ENCODE measurements around the gene UBE2R2.

The UBE2R2 gene

DNA sequence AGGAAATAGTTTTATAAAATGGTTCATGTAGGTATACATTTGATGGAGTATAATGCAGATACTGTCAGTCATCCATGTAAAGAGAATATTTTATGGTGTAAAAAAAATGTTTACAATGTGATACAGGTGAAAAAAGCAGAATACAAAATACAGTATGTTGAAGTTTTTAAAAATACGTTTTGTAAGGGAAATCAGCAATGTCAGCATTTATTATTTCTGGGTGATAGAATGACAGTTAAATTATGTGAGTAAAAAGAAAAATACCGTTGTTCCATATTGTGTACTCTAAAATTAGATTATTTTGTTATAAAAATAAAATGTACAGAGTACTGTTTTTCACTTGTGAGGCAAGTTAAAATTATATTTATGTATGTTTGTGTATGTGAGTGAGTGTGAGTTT is 69.0 kb downstream of the UBE2R2 start:
- no peak for DNase-seq

DNA sequence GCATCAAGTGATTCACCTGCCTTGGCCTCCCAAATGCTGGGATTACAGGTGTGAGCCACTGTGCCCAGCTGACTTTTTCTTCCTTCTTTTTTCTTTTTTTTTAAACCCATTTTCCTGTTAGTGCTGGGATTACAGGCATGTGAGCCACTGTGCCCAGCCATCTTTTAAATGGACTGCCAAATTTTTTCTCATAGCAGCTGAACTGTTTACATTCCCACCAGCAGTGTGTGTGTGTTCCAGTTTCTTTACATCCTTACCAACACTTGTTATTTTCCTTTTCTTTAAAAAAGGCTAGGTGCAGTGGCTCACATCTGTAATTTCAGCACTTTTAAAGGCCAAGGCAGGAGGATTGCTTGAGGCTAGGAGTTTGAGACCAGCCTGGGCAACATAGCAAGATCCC is 76.9 kb downstream of the UBE2R2 start:
- no peak for DNase-seq

DNA sequence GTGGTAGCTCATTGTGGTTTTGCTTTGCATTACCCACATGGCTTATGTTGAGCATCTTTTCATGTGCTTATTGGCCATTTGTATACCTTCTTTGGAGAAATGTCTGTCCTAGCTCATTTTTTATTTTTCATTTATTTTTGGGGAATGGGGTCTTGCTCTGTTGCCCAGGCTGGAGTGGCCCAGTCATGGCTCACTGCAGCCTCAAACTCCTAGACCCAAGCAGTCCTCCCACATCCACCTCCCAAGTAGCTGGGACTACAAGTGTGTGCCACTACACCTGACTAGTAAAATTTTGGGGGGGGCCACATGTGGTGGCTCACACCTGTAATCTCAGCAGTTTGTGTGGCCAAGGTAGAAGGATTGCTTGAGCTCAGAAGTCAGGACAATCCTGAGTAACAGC is 77.4 kb downstream of the UBE2R2 start:
- no peak for DNase-seq

- no peak for DNase-seq
These were observed 86.3 kb downstream of the UBE2R2 start for GRCh38 chr9:33903157-33903780.

- no peak for DNase-seq
These were observed 88.2 kb downstream of the UBE2R2 start for GRCh38 chr9:33905137-33905536.

GRCh38 chr9:33906769-33907168 is 89.8 kb downstream of the UBE2R2 start:
- no peak for DNase-seq

- peak; percentile 26 for DNase-seq
These were observed 90.4 kb downstream of the UBE2R2 start for GRCh38 chr9:33907347-33907746.

DNA sequence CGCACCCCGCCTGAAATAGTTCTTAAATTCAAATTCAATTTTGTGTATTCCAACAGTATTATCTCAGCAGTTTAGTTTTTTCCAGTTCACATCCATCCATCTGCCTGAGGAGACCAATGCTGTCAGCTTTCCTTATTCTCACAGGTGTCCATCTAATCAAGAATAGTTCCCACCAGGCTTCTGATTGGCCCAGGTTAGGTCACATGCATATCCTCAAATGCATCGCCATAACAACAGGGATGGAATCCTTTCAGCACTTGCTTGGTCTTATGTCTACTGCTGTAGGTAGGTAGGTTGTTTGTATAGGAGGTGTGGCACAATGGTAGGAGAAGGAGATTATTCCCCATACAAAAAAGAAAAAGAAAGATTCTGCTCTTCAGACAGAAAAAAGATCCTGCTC is 91.2 kb downstream of the UBE2R2 start:
- no peak for DNase-seq

GRCh38 chr9:33908749-33909148 is 91.8 kb downstream of the UBE2R2 start:
- no peak for DNase-seq

DNA sequence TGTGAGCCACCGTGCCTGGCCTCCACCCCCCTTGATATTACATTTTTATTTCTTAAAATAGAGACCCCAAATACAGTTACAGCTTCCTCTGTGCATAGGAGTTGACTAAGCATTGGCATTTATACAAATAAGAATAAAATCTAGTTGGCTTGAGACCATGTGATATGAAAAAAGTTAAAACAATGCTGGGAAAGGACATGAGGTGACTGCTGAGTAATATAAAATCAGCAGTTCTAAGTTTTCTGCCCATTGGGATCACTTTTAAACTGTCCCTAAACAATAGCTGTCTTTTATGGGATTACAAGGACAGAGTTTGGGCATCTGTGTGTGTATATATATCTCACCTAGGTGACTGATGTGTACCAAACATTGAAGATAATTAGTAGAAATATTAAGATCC is 96.6 kb downstream of the UBE2R2 start:
- no peak for DNase-seq

- DNase-seq = no peak
These were observed 98.1 kb downstream of the UBE2R2 start for GRCh38 chr9:33914887-33915628.

GRCh38 chr9:33917036-33917435 is 100.1 kb downstream of the UBE2R2 start:
- DNase-seq = no peak

DNA sequence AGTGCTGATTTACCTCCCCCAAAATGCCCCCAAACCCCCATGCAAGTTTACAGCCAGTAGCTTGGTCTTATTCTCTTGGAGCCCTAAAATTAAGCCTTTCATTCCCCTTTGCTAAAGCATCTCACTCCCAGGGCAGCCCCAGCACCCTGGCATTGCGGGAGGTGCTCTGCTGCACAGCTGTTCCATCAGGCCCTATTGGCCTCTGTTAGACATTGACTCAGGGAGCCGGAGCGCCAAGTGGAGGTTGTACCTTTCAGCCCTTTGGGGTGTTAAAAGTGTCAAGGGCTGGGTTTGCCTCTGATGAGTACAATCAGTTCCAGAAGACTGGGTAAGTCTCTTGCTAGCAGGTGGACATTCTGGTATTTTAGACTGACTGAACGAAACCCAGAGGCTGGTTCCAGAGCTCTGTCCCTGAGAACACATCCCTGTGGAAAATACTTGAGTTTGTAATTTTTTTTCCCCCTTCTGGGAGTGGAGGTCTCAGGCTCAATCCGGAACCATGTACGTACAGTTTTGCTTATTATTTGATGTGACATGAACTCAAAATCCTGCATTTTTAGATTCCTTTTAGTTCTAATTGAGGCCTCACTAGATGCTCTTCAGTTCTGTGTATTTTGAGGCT is 102.4 kb downstream of the UBE2R2 start:
- no peak for DNase-seq

GRCh38 chr9:33921967-33922895 is 105.3 kb downstream of the UBE2R2 start:
- peak; percentile 64 for DNase-seq

GRCh38 chr9:33923079-33923478 is 106.1 kb downstream of the UBE2R2 start:
- DNase-seq = no peak

GRCh38 chr9:33923998-33924701 is 107.2 kb downstream of the UBE2R2 start:
- DNase-seq = no peak

GRCh38 chr9:33924978-33925797 is 108.2 kb downstream of the UBE2R2 start:
- DNase-seq = peak; percentile 62

GRCh38 chr9:33926746-33927485 is 110.0 kb downstream of the UBE2R2 start:
- no peak for DNase-seq

DNA sequence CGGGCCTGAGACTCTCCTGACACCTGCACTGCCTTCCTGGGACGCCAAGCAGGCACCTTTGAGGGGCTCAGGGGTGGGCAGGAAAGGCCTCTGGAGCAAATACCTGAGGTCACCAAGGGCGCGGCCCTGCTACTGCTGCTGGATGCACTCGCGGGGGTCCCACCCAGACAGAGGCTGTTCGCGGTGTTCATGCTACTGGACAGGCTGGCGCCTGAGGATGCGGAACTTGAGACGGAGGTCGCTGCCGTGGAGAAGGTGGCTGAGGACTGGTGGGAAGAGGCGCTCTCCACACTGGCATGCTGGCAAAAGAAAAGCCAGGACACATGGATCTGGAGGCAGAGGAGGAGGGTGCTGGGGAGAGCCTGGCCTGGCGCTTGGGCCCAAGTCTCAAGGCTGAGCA is 110.7 kb downstream of the UBE2R2 start:
- no peak for DNase-seq

DNA sequence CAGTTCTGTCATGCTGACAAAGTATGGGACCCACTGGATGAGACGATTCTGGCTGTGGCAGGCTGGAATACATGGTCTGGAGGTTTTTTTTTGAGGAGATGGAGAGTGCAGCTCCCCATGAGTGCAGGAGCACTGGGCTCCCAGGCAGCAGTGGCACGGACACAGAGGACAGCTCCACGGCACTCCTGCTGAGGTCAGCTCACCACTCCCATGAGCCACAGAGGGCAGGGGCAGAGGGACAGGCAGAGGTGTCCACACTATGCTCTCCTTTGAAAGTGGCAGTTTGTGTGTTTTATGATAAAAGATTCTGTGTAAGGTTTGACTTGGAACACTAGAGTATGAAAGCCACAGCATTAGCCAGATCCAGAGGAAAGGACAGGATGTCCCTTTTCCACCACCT is 114.4 kb downstream of the UBE2R2 start:
- no peak for DNase-seq
